Measurements from ENCODE around the gene PRKRIP1.
"Not testable (repeated sequence)": the region's sequence is repeated elsewhere in the genome, so short reads cannot be mapped to it uniquely, and the experiment has no call there.

The PRKRIP1 gene

DNA sequence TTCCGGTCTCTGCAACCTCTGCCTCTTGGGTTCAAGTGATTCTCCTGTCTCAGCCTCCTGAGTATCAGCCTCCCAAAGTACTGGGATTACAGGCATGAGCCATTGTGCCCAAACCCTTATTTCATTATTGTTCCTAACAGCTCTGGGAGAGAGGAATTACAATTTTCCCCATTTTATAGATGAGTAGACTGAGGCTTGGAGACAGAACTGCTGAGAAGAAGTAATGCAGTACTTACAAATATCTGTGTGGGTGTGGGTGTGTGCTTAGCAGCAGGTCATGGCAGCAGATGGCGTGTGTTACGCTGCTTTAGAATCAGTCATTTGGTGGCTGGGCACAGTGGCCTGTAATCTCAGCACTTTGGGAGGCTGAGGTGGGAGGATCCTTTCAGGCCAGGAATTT lies 7.4 kb downstream of the PRKRIP1 start:
- no peak for TF ChIP-seq EZH2phosphoT487 (conservative IDR thresholded peaks at IDR 0.05; ENCODE audit: low read length)
- TF ChIP-seq, protein P1, sequence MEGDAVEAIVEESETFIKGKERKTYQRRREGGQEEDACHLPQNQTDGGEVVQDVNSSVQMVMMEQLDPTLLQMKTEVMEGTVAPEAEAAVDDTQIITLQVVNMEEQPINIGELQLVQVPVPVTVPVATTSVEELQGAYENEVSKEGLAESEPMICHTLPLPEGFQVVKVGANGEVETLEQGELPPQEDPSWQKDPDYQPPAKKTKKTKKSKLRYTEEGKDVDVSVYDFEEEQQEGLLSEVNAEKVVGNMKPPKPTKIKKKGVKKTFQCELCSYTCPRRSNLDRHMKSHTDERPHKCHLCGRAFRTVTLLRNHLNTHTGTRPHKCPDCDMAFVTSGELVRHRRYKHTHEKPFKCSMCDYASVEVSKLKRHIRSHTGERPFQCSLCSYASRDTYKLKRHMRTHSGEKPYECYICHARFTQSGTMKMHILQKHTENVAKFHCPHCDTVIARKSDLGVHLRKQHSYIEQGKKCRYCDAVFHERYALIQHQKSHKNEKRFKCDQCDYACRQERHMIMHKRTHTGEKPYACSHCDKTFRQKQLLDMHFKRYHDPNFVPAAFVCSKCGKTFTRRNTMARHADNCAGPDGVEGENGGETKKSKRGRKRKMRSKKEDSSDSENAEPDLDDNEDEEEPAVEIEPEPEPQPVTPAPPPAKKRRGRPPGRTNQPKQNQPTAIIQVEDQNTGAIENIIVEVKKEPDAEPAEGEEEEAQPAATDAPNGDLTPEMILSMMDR (IDR thresholded peaks at IDR 0.05; ENCODE audit: insufficient read depth, low read length, poor library complexity, severe bottlenecking), result no peak
- H3K9me2 ChIP-seq (replicated peaks; ENCODE audit: insufficient read depth, low read length), result no peaks in the 10 kb centered on the region
- no peak overlapping the region for H2AFZ ChIP-seq (ENCODE audit: low read depth, low read length, severe bottlenecking)
- no peaks in the 10 kb centered on the region for H3K9me3 ChIP-seq (ENCODE audit: insufficient read depth, low read length)
- H3K27ac ChIP-seq (ENCODE audit: low read depth, low read length), result peak overlapping the region; percentile 85
- H3K36me3 ChIP-seq (ENCODE audit: low read length), result peaks cover 36% of the 10 kb centered on the region
- no peaks in the 10 kb centered on the region for H3K27me3 ChIP-seq (ENCODE audit: low read length)
- H3F3A ChIP-seq (ENCODE audit: insufficient read depth), result peaks cover 65% of the 10 kb centered on the region
- H3K79me2 ChIP-seq (ENCODE audit: insufficient read depth, low read length), result 0 out of 2 replicates have a peak, but pooled peaks cover 7% of the 10 kb centered on the region
- peak overlapping the region; percentile 0; the same call in 1 of the 2 replicates for H3K9ac ChIP-seq (ENCODE audit: low read length)
- no peak overlapping the region for H3K4me3 ChIP-seq (ENCODE audit: insufficient read depth, low read length, poor library complexity, severe bottlenecking)
- no peaks in the 10 kb centered on the region for H4K20me1 ChIP-seq (ENCODE audit: low read depth, low read length)
- H3K4me2 ChIP-seq (ENCODE audit: low read depth, low read length, poor library complexity, severe bottlenecking), result no peak overlapping the region

DNA sequence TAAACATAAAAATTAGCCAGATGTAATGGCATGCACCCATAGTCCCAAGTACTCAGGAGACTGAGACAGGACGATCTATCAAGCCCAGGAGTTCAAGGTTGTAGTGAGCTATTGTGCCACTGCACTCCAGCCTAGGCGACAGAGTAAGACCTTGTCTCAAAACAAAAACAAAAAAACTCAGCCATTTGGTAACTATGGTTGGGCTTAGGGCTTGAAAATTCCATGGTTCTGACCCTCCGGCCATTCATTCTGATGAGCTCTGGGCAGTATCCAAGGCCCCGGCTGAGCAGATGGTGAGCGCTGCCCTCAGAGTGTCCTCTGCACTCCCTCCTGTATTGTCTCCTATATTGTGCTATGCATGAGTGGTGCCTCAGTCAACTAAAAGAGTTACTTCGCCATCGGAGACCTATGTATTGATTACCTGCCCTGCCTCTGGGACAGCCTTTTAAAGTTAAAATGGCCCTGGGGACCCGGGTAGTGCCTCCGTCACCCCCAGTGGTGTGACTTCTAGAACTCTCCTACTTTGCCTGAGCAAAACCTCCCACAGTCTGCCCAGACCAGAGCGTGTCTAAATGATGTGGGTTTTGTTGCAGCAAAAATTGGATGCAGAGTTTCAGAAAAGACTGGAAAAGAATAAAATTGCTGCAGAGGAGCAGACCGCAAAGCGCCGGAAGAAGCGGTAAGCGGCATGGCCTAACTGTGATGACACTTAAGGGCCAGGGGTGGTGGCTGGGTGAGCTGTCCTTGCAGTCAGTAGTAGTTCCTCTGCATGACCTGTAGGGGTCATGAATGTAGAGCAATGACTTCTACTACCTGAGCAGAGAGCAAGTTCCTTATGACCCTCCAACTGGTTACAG lies 8.1 kb downstream of the PRKRIP1 start:
- no peaks in the 10 kb centered on the region for H3K9me2 ChIP-seq (replicated peaks; ENCODE audit: insufficient read depth, low read length)
- H3K4me3 ChIP-seq (ENCODE audit: insufficient read depth, low read length, poor library complexity, severe bottlenecking), result no peak overlapping the region
- peaks cover 11% of the 10 kb centered on the region; the same call in 1 of the 2 replicates for H3K79me2 ChIP-seq (ENCODE audit: insufficient read depth, low read length)
- no peak overlapping the region for H2AFZ ChIP-seq (ENCODE audit: low read depth, low read length, severe bottlenecking)
- peaks cover 67% of the 10 kb centered on the region for H3F3A ChIP-seq (ENCODE audit: insufficient read depth)
- H3K9ac ChIP-seq (ENCODE audit: low read length), result peak overlapping the region; percentile 0; the same call in 1 of the 2 replicates
- H3K36me3 ChIP-seq (ENCODE audit: low read length), result peaks cover 33% of the 10 kb centered on the region
- TF ChIP-seq, protein P1 (IDR thresholded peaks at IDR 0.05; ENCODE audit: insufficient read depth, low read length, poor library complexity, severe bottlenecking), result peak; percentile 73
- TF ChIP-seq EZH2phosphoT487 (conservative IDR thresholded peaks at IDR 0.05; ENCODE audit: low read length), result no peak
- no peaks in the 10 kb centered on the region for H4K20me1 ChIP-seq (ENCODE audit: low read depth, low read length)
- no peaks in the 10 kb centered on the region for H3K9me3 ChIP-seq (ENCODE audit: insufficient read depth, low read length)
- H3K27ac ChIP-seq (ENCODE audit: low read depth, low read length), result peak overlapping the region; percentile 85
- no peaks in the 10 kb centered on the region for H3K27me3 ChIP-seq (ENCODE audit: low read length)
- peak overlapping the region; percentile 17 for H3K4me2 ChIP-seq (ENCODE audit: low read depth, low read length, poor library complexity, severe bottlenecking)

DNA sequence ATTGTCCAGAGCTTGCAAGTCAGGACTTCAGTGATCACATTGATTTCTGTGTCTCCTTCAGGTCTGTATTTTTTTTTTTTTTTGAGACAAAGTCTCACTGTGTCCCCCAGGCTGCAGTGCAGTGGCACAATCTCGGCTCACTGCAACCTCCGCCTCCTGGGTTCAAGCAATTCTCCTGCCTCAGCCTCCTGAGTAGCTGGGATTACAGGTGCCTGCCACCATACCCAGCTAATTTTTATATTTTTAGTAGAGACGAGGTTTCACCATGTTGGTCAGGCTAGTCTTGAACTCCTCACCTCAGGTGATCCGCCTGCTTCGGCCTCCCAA lies 8.7 kb downstream of the PRKRIP1 start:
- H3K9me3 ChIP-seq (ENCODE audit: insufficient read depth, low read length); H3K4me2 ChIP-seq (ENCODE audit: low read depth, low read length, poor library complexity, severe bottlenecking); H2AFZ ChIP-seq (ENCODE audit: low read depth, low read length, severe bottlenecking); H3K9me2 ChIP-seq (replicated peaks; ENCODE audit: insufficient read depth, low read length); H3K9ac ChIP-seq (ENCODE audit: low read length); H3K4me3 ChIP-seq (ENCODE audit: insufficient read depth, low read length, poor library complexity, severe bottlenecking); H3K27me3 ChIP-seq (ENCODE audit: low read length); H3K27ac ChIP-seq (ENCODE audit: low read depth, low read length); H4K20me1 ChIP-seq (ENCODE audit: low read depth, low read length): not testable (repeated sequence)
- H3K79me2 ChIP-seq (ENCODE audit: insufficient read depth, low read length), result peaks cover 14% of the 10 kb centered on the region; the same call in 1 of the 2 replicates
- H3K36me3 ChIP-seq (ENCODE audit: low read length), result peaks cover 30% of the 10 kb centered on the region
- H3F3A ChIP-seq (ENCODE audit: insufficient read depth), result peaks cover 69% of the 10 kb centered on the region

DNA sequence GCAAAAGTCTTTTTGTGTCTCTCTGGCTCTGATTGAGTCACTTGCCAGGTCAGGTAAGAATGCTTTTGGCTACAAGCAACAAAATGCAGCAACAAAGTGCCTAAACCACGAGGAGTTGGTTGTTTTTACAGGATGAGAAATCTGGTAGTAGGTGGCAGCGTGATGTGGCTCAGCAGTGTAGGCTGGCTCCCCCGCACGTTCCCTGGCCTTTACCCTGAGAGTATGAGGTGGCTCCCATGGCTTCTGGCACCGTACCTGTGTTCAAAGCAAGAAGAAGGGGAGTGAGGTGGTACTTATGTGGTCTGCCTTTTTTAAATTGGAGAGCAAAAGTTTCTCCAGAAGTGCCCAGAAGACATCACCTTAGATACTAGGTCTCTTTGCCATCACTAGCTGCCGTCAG lies 11.7 kb downstream of the PRKRIP1 start:
- Histone ChIP-seq H3K9me3 (ENCODE audit: insufficient read depth, low read length) (no peaks in the 10 kb centered on the region), H2AFZ (ENCODE audit: low read depth, low read length, severe bottlenecking) (no peak overlapping the region), H3K4me3 (ENCODE audit: insufficient read depth, low read length, poor library complexity, severe bottlenecking) (no peak overlapping the region), H3K9me2 (replicated peaks; ENCODE audit: insufficient read depth, low read length) (no peaks in the 10 kb centered on the region), H4K20me1 (ENCODE audit: low read depth, low read length) (no peaks in the 10 kb centered on the region), H3F3A (ENCODE audit: insufficient read depth) (peaks cover 45% of the 10 kb centered on the region), H3K36me3 (ENCODE audit: low read length) (peaks cover 22% of the 10 kb centered on the region), H3K79me2 (ENCODE audit: insufficient read depth, low read length) (peaks cover 22% of the 10 kb centered on the region), H3K27me3 (ENCODE audit: low read length) (no peaks in the 10 kb centered on the region), H3K27ac (ENCODE audit: low read depth, low read length) (peak overlapping the region; percentile 75), H3K9ac (ENCODE audit: low read length) (peak overlapping the region; percentile 15; the same call in 1 of the 2 replicates), H3K4me2 (ENCODE audit: low read depth, low read length, poor library complexity, severe bottlenecking) (peak overlapping the region; percentile 38)
- TF ChIP-seq, protein P1 (IDR thresholded peaks at IDR 0.05; ENCODE audit: insufficient read depth, low read length, poor library complexity, severe bottlenecking), result no peak
- no peak for TF ChIP-seq EZH2phosphoT487 (conservative IDR thresholded peaks at IDR 0.05; ENCODE audit: low read length)

DNA sequence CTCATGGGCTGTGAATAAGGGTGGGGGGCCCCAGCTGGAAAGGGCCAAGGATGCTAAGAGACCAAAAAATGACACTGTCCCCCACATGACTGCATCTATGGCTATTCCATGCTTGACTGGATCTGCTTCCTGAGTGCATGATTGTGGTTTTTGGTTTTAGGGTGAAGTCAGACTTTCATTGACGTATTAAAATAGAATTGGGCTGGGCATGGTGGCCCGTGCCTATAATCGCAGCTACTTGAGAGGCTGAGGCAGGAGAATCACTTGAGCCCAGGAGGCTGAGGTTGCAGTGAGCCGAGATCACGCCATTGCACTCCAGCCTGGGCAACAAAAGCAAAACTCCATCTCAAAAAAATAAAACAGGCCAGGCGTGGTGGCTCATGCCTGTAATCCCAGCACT lies 12.4 kb downstream of the PRKRIP1 start:
- not testable (repeated sequence) for H3K9me3 ChIP-seq (ENCODE audit: insufficient read depth, low read length); H3K27me3 ChIP-seq (ENCODE audit: low read length); H4K20me1 ChIP-seq (ENCODE audit: low read depth, low read length); H3K9me2 ChIP-seq (replicated peaks; ENCODE audit: insufficient read depth, low read length); H2AFZ ChIP-seq (ENCODE audit: low read depth, low read length, severe bottlenecking); H3K4me3 ChIP-seq (ENCODE audit: insufficient read depth, low read length, poor library complexity, severe bottlenecking)
- peaks cover 25% of the 10 kb centered on the region for H3K36me3 ChIP-seq (ENCODE audit: low read length)
- H3K9ac ChIP-seq (ENCODE audit: low read length), result peak overlapping the region; percentile 15; the same call in 1 of the 2 replicates
- peaks cover 42% of the 10 kb centered on the region for H3F3A ChIP-seq (ENCODE audit: insufficient read depth)
- peak overlapping the region; percentile 75 for H3K27ac ChIP-seq (ENCODE audit: low read depth, low read length)
- H3K79me2 ChIP-seq (ENCODE audit: insufficient read depth, low read length), result peaks cover 27% of the 10 kb centered on the region
- H3K4me2 ChIP-seq (ENCODE audit: low read depth, low read length, poor library complexity, severe bottlenecking), result peak overlapping the region; percentile 38

All from SU-DHL-6 (cell line).